GM21576 (cell line): ENCODE results near the gene SIGLEC9.

Experiments
- ATAC-seq: cut with Tn5 transposase; IDR thresholded peaks from one replicate; pipeline ENCODE4 v1.9.1; 2021; ENCODE audit warnings: mild to moderate bottlenecking, moderate library complexity; ENCODE audit not compliant: unreplicated experiment

SIGLEC9 gene

DNA sequence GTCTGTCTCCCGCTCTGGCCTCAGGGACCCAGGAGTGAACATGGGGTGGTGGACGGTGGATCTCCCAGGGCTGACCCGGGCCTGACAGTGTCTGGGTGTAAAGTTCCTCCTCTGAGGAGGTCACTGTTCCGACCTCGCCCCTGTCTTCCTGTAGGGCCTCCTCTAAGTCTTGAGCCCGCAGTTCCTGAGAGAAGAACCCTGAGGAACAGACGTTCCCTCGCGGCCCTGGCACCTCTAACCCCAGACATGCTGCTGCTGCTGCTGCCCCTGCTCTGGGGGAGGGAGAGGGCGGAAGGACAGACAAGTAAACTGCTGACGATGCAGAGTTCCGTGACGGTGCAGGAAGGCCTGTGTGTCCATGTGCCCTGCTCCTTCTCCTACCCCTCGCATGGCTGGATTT, at the start of gene SIGLEC9:
TSS of gene SIGLEC9 (plus strand) at position 178 of the 400 bp plus-strand sequence. CDS start at position 247, 69 bp downstream.
- ATAC-seq = no peak

- ATAC-seq = no peak
These were observed 48.7 kb upstream of the SIGLEC9 start for GRCh38 chr19:51075998-51076397.

DNA sequence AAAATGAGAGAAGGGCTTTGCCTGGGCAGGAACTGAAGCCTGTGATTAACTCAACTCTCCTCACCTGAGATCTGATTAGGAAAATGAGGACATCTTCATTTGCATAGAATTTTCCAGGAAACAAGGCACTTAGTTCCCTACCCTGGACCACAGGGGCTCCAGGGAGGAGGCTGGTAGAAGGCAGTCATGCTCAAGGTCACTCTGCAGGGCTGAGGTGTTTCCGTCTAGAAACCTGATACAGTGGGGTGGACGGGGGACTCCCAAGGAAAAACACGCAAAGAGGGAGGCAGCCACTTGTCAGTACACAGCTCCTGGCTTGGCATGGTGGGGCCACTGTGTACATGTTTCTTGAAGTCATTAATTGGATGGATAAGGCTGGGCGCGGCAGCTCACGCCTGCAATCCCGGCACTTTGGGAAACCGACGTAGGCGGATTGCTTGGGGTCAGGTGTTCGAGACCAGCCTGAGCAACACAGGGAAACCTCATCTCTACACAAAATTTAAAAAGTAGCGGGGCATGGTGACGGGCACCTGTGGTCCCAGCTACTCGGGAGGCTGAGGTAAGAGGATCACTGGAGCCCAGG, 48.0 kb upstream of the SIGLEC9 start:
- no peak for ATAC-seq

- no peak for ATAC-seq
These were observed 46.6 kb upstream of the SIGLEC9 start for GRCh38 chr19:51078104-51078503.

- no peak for ATAC-seq
These were observed 46.0 kb upstream of the SIGLEC9 start for GRCh38 chr19:51078731-51079130.

- no peak for ATAC-seq
These were observed 45.1 kb upstream of the SIGLEC9 start for GRCh38 chr19:51079481-51080110.

- no peak for ATAC-seq
These were observed 43.2 kb upstream of the SIGLEC9 start for GRCh38 chr19:51081476-51081875.

DNA sequence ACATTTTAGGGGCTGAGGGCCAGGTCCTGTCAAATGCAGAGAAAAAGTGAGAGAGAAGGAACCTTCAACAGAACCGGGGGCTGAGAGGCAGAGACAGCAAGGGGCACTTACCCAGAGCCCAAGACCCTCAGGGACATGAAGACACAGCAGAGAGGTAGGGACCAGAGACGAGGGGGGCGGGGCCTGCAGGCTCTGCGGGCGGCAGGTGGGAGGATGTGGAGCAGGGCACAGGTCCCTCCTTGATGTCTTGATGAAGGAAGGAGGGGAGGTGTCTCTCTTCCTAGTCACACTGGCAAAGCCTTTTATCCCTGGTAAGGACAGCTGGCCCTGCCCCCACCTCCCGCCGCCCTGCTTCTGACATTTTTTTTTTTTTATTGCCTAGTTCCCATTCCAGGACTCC, 42.1 kb upstream of the SIGLEC9 start, which contains the start of gene KLK14:
TSS of gene KLK14 (minus strand) at position 277 of the 400 bp plus-strand sequence. CDS start at position 4, 273 bp downstream.
- ATAC-seq = no peak

- ATAC-seq = no peak
These were observed 41.5 kb upstream of the SIGLEC9 start for GRCh38 chr19:51083181-51083580.

DNA sequence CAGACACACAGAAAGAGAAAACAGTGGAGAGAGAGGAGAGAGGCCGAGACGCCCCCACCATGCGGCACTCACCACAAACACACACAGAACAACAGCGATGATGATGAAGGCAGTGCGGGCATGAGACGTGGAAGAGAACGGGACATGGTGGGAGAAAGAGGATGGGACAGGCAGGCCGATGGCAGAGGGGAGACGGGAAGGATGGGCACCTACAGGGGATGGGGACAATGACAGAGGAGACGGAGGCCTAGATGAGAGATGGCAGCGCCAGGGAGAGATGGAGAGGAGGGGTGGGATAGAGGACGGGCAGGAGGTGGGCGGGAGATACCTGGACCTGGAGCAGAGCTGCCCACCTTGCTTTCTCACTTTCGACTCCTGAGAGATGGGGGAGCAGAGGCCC, 40.9 kb upstream of the SIGLEC9 start:
- no peak for ATAC-seq

DNA sequence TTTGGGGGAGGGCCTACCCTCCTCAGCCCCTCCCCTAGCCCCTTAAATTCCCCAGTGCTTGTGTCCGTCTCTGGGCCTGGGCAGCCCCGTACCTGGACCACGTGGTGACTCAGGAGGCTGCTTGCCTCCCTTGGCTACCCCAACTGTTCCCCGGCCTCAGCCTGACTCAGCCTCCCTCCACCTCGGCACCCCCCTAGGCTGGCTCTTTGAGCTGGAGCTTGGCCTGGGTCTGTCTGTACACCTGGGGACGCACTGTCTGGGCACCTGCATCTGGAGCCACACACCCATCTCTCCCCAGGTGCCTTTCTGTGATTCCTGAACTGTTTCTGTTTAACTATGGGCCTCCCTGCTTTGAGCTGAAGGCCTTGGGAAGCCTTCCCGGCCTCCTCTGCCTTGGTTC, 40.2 kb upstream of the SIGLEC9 start:
- no peak for ATAC-seq

DNA sequence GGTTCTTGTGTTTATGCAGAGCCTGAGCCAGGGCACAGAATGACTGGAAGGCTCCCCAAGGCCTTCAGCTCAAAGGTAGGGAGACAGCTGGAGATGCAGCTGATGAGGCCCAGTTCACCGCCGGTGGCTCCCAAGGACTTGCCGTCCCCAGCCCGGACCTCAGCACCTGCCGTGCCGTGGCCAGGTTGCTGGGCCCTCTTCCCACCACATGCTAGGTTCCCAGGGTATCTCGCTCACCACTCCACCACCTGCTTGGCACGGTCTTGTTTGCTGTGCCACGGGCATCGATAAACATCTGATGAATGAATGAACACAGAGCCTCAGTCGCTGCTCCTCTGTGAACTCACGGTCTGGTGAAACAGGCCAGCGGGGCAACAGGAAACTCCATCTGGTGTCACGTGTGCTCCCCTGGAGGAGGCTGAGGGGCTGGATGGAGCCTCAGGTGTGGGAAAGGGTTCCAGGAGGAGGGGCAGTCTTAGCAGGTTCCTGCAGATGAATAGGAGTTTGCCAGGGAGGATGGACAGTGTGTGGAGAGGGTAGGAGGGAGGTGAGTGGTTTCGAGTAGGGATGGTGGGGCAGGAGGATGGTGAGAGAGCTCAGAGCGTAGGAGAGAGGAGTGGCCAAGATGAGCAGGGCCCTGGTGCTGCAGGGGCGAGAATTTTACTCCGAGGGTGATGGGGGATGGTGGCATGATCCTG, 38.4 kb upstream of the SIGLEC9 start:
- ATAC-seq = no peak

- ATAC-seq = no peak
These were observed 34.9 kb upstream of the SIGLEC9 start for GRCh38 chr19:51089786-51090185.

- ATAC-seq = no peak
These were observed 34.2 kb upstream of the SIGLEC9 start for GRCh38 chr19:51090471-51090870.

DNA sequence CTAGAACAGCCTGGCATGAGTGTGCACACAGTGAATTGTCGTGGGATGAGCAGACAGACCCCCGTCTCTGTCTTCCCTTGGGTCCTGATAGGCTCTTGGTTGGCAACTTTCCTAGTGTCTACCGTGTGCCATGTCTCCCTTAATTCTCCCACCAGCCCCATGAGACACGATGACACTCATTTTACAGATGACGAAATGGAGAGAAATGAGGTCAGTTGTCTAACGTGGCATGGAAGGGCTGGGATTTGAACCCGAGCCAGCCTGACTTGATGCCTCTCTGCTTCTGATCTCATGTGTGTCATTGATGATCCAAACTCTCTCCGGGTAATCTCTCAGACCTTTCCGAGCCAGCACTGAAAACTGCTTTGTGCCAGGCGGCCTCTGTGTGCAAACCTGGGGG, 33.6 kb upstream of the SIGLEC9 start:
- ATAC-seq = no peak

DNA sequence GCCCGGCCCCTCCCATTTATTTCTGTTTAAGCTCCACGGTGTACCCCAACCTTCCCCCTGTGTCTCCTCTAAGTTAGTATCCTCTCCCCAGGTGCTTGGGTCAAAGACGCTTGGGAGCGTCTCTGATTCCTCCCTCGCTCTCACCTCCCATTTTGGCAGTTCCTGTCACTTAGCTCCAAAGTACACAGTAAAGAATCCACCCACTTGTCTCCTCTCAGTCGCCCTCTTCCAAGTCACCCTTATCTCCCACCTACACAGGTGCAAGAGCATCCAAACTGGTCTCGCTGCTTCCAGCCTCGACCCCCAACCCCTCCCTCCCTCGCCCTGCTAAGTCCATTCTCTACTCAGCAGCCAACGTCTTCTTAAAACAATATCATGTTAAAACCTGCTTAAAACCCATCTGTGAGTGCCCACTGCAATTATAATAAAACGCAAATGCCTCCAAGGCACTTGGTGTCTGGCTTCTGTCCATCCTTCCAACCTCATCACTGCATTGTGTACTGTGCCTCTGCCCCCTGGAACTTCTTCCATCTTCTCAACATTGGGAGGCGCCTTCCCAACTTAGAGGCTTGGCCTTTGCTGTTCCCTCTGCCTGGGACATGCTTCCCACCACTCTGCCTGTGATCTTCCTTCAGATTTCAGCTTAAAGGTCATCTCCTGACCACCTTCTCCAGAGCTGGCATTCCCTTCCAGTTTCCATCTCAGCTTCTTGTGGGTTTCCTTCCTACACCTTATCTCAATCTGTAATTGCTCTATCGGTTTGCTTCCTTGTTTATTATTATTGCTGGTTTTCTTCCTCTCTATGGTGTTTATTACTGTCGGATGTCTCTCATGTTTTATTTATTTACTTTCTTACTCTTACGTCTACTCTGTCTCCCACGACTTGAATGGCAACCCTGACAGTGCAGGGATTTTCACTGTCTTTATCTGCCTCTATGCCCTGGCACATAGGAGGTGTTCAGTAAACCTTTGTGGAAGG, 32.5 kb upstream of the SIGLEC9 start:
- ATAC-seq = no peak

DNA sequence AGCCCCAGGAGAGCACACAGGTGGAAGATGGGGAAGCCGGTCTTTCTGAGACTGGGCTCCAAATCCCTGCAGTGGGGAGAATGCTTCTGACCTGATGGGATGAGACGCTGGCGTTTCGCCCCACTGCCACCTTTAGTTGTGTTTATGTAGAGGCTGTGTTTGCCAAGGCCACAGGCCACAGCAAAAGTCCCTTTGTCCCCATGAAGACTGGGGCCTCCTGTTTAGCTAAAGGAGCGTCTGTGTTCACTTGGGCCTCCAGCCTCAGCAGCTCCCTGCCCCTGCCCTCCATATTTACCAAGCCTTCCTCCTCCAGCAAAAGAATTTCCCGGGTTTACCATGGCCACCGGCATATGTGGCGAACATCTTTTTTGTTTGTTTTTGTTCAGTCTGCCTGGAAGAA, 31.6 kb upstream of the SIGLEC9 start:
- ATAC-seq = no peak

- no peak for ATAC-seq
These were observed 31.0 kb upstream of the SIGLEC9 start for GRCh38 chr19:51093510-51094345.

GRCh38 chr19:51094696-51095279, 29.9 kb upstream of the SIGLEC9 start:
- ATAC-seq = no peak
